ENCODE data around the gene CCDC192.

Gene CCDC192

DNA sequence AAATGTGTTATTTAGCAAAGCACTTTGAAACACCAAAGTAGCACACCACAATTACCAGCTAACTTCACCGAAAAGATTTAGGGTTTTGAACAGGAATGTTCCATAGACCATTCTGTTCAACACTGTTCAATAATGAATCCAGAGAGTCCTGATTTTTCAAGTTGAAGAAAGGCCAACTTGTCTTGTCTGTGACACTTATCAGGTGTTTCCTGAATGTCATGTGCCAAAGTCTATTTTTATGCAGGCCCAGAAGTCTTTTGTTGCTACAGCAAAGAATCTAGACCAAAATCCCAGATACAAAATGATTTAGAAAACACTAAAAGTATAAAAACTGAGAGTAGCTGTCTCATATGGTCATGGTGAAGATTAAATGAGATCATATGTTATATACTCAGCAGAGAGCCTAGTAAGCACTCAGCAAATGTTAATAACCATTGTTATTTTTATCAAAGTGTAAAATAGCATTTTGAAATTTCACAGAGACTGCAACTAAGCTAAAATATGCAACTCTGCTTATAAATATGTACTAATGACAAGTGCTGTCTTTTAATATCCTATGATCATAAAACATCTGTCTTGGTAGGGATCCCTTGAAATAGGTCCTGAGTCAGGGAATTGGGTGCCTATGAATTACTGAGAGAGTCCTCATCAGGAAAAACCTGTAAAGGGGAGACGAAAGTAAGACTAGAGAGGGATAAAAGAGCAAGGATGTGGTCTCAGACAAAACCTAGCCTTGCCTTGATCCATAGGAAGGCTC is 258.0 kb downstream of the CCDC192 start:
- H3K9me3 Mint-ChIP-seq = peaks cover 5 to 6% of the 10 kb centered on the region in 2 donors
- ATAC-seq = no peak
- no peak overlapping the region for H3K4me3 Mint-ChIP-seq
- no peaks in the 10 kb centered on the region for H3K27me3 Mint-ChIP-seq
- H3K27ac Mint-ChIP-seq = no peak overlapping the region
- DNase-seq = no peak
- peaks cover 18% of the 10 kb centered on the region for H3K4me1 Mint-ChIP-seq

DNA sequence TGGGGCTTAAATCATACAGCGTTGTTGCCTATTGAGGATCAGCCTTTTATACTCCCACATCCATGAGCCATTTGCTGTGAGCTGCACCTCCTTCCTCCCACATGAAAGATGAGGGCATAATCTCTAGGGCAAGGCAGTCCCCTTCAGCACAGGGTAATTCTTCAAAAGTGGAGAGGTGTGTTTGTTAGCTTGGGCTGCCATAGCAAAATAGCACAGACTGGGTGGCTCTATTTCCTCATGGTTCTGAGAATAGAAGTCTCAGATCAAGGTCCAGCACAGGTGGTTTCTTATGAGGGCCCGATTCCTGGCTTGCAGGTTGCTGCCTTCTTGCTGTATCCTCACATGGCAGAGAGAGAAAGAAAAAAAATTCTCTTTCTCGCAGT is 258.6 kb downstream of the CCDC192 start:
- DNase-seq (no peak), ATAC-seq (no peak)
- Mint-ChIP-seq H3K4me1 (peaks cover 18% of the 10 kb centered on the region), H3K27me3 (no peaks in the 10 kb centered on the region), H3K9me3 (peaks cover 5 to 7% of the 10 kb centered on the region in 2 donors), H3K27ac (no peak overlapping the region), H3K4me3 (no peak overlapping the region)

GRCh38 chr5:127962491-127962890 is 259.3 kb downstream of the CCDC192 start:
- no peak for ATAC-seq
- no peak for DNase-seq
- Mint-ChIP-seq H3K9me3 (peaks cover 5 to 14% of the 10 kb centered on the region in 2 donors), H3K4me3 (no peak overlapping the region), H3K27ac (no peak overlapping the region), H3K4me1 (peaks cover 18% of the 10 kb centered on the region), H3K27me3 (no peaks in the 10 kb centered on the region)

- H3K27ac Mint-ChIP-seq = no peak overlapping the region
- ATAC-seq = no peak
- H3K9me3 Mint-ChIP-seq = peaks cover 5 to 21% of the 10 kb centered on the region in 2 donors
- no peak for DNase-seq
- H3K27me3 Mint-ChIP-seq = no peaks in the 10 kb centered on the region
- H3K4me3 Mint-ChIP-seq = no peak overlapping the region
- peaks cover 18% of the 10 kb centered on the region for H3K4me1 Mint-ChIP-seq
Observed at GRCh38 chr5:127963233-127963632, 260.0 kb downstream of the CCDC192 start.

DNA sequence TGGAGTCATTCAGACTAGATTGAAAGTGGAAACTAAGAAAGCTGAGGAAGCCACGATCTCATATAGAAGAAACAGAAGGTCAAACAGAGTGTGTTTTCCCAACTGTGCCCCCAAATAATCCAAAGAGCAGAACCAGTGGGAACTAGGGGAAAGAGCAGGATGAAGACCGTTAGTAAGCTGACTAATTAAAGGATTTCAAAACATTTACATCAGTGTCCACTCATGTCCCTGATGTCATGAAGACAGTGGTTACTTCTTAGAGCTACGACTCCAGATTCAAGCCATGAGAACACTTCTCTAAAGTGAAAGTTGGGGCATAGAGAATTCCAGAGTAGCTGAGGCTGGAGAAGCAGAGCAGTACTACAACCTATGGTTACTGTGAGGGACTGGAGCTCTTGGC is 260.7 kb downstream of the CCDC192 start:
- H3K9me3 Mint-ChIP-seq = peaks cover 5 to 21% of the 10 kb centered on the region in 2 donors
- no peak for DNase-seq
- H3K4me3 Mint-ChIP-seq = no peak overlapping the region
- no peak overlapping the region for H3K27ac Mint-ChIP-seq
- peaks cover 18% of the 10 kb centered on the region for H3K4me1 Mint-ChIP-seq
- no peak for ATAC-seq
- no peaks in the 10 kb centered on the region for H3K27me3 Mint-ChIP-seq

- Mint-ChIP-seq H3K27ac (no peak overlapping the region), H3K4me3 (no peak overlapping the region), H3K4me1 (no peaks in the 10 kb centered on the region), H3K27me3 (no peaks in the 10 kb centered on the region), H3K9me3 (peaks cover 5 to 21% of the 10 kb centered on the region in 2 donors)
- ATAC-seq = no peak
- DNase-seq = no peak
Observed at GRCh38 chr5:127967323-127967982, 264.3 kb downstream of the CCDC192 start.

DNA sequence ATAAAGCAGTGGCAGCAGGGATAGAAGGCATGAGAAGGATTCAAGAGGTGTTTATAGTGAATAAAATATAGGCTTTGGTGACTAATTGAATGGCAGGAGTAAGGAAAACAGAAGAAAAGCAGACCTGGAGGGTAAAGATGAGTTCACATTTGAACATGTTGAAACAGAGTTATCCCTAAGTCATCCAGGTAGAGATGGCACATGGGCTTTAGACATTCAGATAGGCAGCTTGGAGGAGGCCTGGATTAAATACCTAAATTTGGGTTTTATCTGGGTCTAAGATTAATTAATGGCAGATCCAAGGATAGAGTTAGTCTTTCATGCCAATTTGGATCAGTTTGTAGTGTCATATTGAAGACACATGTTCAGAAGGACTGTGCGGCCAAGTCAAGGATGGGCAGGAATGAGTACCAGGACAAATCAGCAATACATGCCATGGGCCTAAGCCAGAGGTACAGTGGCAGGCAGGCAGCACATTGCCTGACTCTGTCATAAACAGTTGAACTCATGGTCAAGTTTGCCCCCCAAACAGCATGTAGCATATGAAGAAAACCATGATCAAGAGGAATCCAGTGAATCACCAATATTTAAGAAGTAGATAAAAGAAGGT is 264.9 kb downstream of the CCDC192 start:
- Mint-ChIP-seq H3K27ac (no peak overlapping the region), H3K27me3 (no peaks in the 10 kb centered on the region), H3K9me3 (peaks cover 5 to 21% of the 10 kb centered on the region in 2 donors), H3K4me1 (no peaks in the 10 kb centered on the region), H3K4me3 (no peak overlapping the region)
- ATAC-seq = no peak
- DNase-seq = no peak

GRCh38 chr5:127969002-127969401 is 265.8 kb downstream of the CCDC192 start:
- ATAC-seq (no peak), DNase-seq (no peak)
- Mint-ChIP-seq H3K27me3 (no peaks in the 10 kb centered on the region), H3K4me1 (no peaks in the 10 kb centered on the region), H3K27ac (no peak overlapping the region), H3K9me3 (peaks cover 5 to 21% of the 10 kb centered on the region in 2 donors), H3K4me3 (no peak overlapping the region)

- peaks cover 5 to 21% of the 10 kb centered on the region in 2 donors for H3K9me3 Mint-ChIP-seq
- ATAC-seq (no peak), DNase-seq (no peak)
- no peaks in the 10 kb centered on the region for H3K27me3 Mint-ChIP-seq
- H3K4me1 Mint-ChIP-seq = no peaks in the 10 kb centered on the region
- no peak overlapping the region for H3K27ac Mint-ChIP-seq
- no peak overlapping the region for H3K4me3 Mint-ChIP-seq
Observed at GRCh38 chr5:127969651-127970050, 266.5 kb downstream of the CCDC192 start.

DNA sequence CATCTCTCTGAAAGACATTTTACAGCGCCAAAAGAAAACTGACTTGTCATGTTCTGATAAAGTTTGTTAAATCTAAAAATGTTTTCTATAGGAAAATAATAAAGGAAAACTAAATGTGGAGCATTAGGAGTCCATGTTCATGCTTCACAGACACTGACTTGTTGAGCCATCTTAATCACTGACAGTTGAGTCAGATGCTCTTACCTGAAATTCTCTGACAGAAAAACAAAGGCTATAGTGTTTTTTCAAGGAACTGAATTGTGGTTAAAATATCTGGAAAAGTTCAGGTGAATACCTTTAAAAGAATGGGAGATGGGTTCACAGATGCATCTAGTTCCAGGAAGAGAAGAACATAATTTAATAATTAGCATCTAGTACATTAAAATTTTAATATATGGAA is 266.9 kb downstream of the CCDC192 start:
- H3K4me3 Mint-ChIP-seq = no peak overlapping the region
- no peaks in the 10 kb centered on the region for H3K4me1 Mint-ChIP-seq
- H3K27ac Mint-ChIP-seq = no peak overlapping the region
- DNase-seq (no peak), ATAC-seq (no peak)
- peaks cover 5 to 21% of the 10 kb centered on the region in 2 donors for H3K9me3 Mint-ChIP-seq
- no peaks in the 10 kb centered on the region for H3K27me3 Mint-ChIP-seq

DNA sequence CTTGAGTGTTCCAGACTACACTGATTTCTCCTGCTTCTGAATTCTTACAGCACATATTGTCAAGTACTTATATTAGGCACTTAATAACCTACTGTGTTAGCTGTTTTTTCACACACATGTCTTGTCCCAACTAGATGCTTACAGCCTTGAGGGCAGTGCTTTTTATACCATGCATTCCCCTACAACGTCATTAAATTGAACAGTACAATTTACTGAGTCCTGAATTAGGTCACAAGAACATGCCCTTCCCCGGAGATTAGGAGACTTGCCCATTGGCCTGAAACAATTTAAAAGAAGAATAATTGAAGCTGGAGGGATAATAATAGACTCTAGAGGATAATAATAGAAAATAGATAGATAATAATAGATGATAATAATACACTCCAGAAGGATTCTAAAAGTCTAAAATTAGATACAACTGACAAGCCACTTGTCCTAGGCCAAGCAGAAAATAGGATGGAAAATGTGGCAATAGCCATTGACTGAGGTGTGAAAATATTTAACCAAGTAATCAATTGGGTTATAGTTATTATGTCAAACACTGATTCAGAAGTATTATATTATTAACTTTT is 267.7 kb downstream of the CCDC192 start:
- Mint-ChIP-seq H3K27ac (no peak overlapping the region), H3K9me3 (peaks cover 2 to 18% of the 10 kb centered on the region in 2 donors), H3K4me3 (no peak overlapping the region), H3K27me3 (no peaks in the 10 kb centered on the region), H3K4me1 (no peaks in the 10 kb centered on the region)
- DNase-seq = no peak
- no peak for ATAC-seq

DNA sequence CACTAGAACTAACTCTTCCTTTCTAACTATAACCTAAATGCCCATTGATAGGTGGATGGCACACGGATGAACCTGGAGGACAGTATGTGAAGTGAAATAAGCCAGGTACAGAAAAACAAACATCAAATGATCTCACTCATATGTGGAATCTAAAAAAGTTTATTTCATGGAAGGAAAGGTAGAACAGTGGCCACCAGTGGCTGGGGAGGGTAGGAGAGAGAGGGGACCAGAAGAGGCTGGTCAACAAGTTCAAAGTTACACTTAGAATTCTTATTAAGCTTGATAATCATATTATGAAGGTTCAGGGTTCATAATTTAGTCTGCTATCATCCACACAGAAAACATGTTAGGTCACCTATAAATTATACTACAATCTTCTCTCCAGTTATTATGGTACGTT is 272.8 kb downstream of the CCDC192 start:
- no peaks in the 10 kb centered on the region for H3K4me1 Mint-ChIP-seq
- ATAC-seq (no peak), DNase-seq (no peak)
- no peaks in the 10 kb centered on the region for H3K27me3 Mint-ChIP-seq
- no peak overlapping the region for H3K27ac Mint-ChIP-seq
- H3K4me3 Mint-ChIP-seq = no peak overlapping the region
- H3K9me3 Mint-ChIP-seq = no peaks in the 10 kb centered on the region

DNA sequence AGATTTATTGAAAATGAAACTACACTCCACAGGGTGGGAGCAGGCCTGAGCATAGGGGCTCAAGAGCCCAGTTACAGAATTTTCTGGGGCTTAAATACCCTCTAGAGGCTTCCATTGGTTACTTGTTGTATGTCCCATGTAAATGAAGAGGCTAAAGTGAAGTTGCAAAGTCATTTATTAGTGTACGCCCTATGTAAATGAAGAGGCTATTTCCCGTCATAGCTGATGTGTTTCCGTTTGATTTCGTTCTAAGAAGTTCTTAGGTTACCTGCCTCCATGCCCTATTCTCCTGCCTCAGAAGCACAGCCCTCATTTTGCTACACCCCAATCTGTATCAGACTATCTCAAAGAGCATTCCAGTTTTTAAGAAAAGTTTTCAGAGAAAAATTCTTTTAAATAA is 273.3 kb downstream of the CCDC192 start:
- H3K4me1 Mint-ChIP-seq = no peaks in the 10 kb centered on the region
- H3K27me3 Mint-ChIP-seq = no peaks in the 10 kb centered on the region
- DNase-seq (no peak), ATAC-seq (no peak)
- H3K9me3 Mint-ChIP-seq = no peaks in the 10 kb centered on the region
- H3K4me3 Mint-ChIP-seq = no peak overlapping the region
- no peak overlapping the region for H3K27ac Mint-ChIP-seq

- no peaks in the 10 kb centered on the region for H3K4me1 Mint-ChIP-seq
- no peak for DNase-seq
- H3K4me3 Mint-ChIP-seq = no peak overlapping the region
Observed at GRCh38 chr5:127976991-127977717, 274.0 kb downstream of the CCDC192 start.

GRCh38 chr5:127978738-127979300 is 275.6 kb downstream of the CCDC192 start:
- ATAC-seq (no peak), DNase-seq (no peak)
- H3K9me3 Mint-ChIP-seq = no peaks in the 10 kb centered on the region

More at GRCh38 chr5:127976991-127977717, 274.0 kb downstream of the CCDC192 start:
- ATAC-seq = no peak
- H3K27ac Mint-ChIP-seq = peak overlapping the region in 1 of 2 donors; percentile 50
- H3K9me3 Mint-ChIP-seq = no peaks in the 10 kb centered on the region
- no peaks in the 10 kb centered on the region for H3K27me3 Mint-ChIP-seq

More at GRCh38 chr5:127978738-127979300, 275.6 kb downstream of the CCDC192 start:
- Mint-ChIP-seq H3K27me3 (no peaks in the 10 kb centered on the region), H3K4me3 (no peak overlapping the region), H3K27ac (no peak overlapping the region), H3K4me1 (no peaks in the 10 kb centered on the region)
